Measurements from ENCODE around the gene GALNT10. TPM values are rescaled to one million over a fixed set of nuclear protein-coding genes. Genes with fewer than 3 reads are reported as not detected.
A peak's percentile ranks its signal among the peaks of the same experiment; 100 is the strongest.

GALNT10 gene
- total and polyA plus RNA-seq, 10 of the 15 experiments (the other 5 are each of a cell fraction or from before 2014, with no cell fraction given), result 3.9 to 35.4 (median 15.5) TPM

DNA sequence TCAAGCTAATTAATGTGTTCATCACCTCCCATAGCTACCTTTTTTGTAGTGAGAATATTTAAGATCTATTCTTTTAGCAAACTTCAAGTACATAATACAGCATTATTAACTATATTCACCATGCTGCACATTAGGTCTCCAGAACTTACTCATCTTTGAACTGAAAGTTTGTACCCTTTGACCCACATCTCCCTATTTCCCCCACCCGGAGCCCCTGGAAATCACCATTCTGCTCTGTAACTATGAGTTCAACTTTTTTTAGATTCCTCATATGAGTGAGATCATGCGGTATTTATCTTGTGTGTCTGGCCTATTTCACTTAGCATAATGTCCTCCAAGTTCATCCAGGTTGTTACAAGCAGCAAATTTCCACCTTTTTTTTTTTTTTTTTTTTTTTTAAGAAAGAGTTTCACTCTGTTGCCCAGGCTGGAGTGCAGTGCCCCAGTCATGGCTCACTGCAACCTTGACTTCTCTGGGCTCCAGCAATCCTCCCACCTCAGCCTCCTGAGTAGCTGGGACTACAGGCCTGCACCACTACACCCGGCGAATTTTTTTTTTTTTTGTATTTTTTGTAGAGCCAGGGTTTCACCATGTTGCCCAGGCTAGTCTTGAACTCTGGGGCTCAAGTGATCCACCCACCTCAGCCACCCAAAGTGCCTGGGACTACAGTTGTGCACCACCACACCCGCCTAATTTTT is 154.9 kb downstream of the GALNT10 start (continued):
- peak in 1 of 2 experiments; percentile 88; a peak in 2 of 4 replicates for TF ChIP-seq ETV6 (conservative IDR thresholded peaks at IDR 0.05 in 1 of 2, IDR thresholded peaks at IDR 0.05 in 1 of 2; ENCODE audit: borderline replicate concordance in 1 of 2, low read depth in 1 of 2)
- no peak for TF ChIP-seq CHD1 (IDR thresholded peaks at IDR 0.05; ENCODE audit: low read depth, low read length)
- TF ChIP-seq MYC (IDR thresholded peaks at IDR 0.05; ENCODE audit: insufficient read depth, insufficient read length, insufficient replicate concordance, low read length, severe bottlenecking), result no peak

DNA sequence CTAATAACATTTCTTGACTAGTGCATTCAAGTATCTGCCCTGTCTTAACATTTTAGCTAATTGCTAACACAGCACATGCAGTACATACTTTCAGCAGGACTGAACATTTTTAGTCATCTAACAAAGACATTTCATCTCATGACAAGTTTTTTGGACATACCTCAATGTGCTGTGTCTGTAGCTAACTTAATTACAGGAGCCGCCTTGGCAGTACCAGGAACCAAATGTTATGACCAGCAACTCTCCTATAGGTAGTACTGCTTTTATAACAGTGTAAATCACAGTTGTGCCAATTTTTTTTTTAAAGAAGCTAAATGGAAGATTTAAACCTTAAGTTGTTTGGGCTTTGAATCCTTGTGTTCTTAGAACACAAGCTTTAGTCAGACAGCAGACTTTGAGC is 155.9 kb downstream of the GALNT10 start:
- no TSS peak for BruUV-seq (replicated peaks)
- WGBS (ENCODE audit: insufficient coverage, insufficient replicate concordance, low lambda C conversion rate, missing lambda C conversion rate), result 61% methylated on average over 1 of the region's 1 CpG
- Histone ChIP-seq H3K36me3 (ENCODE audit: control insufficient read depth in 2 of 2, insufficient read depth in 2 of 2, low read length in 1 of 2) (no peaks in the 10 kb centered on the region), H3K4me3 (no peak overlapping the region), H3K27ac (ENCODE audit: control insufficient read depth, insufficient read depth) (no peak overlapping the region), H3K4me2 (ENCODE audit: control insufficient read depth, insufficient read depth) (no peak overlapping the region), H3K9me3 (replicated peaks; ENCODE audit: control insufficient read depth, insufficient read depth, low read length) (no peaks in the 10 kb centered on the region), H4K20me1 (ENCODE audit: control insufficient read depth, insufficient read depth) (no peaks in the 10 kb centered on the region), H2AFZ (ENCODE audit: control insufficient read depth, low read depth, low read length) (no peak overlapping the region), H3K79me2 (ENCODE audit: control insufficient read depth, insufficient read depth, low read length) (no peaks in the 10 kb centered on the region), H3K27me3 (replicated peaks in 1 of 2; ENCODE audit: control insufficient read depth in 2 of 2, insufficient read depth in 2 of 2, low read length in 1 of 2) (no peaks in the 10 kb centered on the region), H3K9ac (ENCODE audit: control insufficient read depth, insufficient read depth, low read length) (no peak overlapping the region), H3K4me1 (ENCODE audit: control insufficient read depth, insufficient read depth, low read length) (peaks cover 16% of the 10 kb centered on the region)
- ATAC-seq (no peak), DNase-seq (ENCODE audit: low read depth, low spot score) (no peak), FAIRE-seq (no peak)
- RAD21 ChIA-PET (ENCODE audit: unreplicated experiment), result interaction anchor here (0.7 to 1.4 kb wide), 3 partner anchors 20 to 149 kb away, joined by 3 to 5 read pairs (median 5); no protein-coding TSS in a partner anchor
- CTCF ChIA-PET, result interaction anchor here (0.6 to 1.1 kb wide), 2 partner anchors 58 to 1393 kb away, joined by 3 to 6 read pairs; no protein-coding TSS in a partner anchor
- in situ Hi-C loops (cut with MboI), result no loop called here
- POLR2A ChIA-PET, result interaction anchor here (1.1 kb wide), 1 partner anchor 19 kb away, joined by 3 read pairs; no protein-coding TSS in a partner anchor
- SMC1A ChIA-PET (ENCODE audit: uncharacterized antibody, unreplicated experiment), result interaction anchor here (0.7 to 1.8 kb wide), 9 partner anchors 20 to 166 kb away, joined by 3 to 7 read pairs (median 4); no protein-coding TSS in a partner anchor
- intact Hi-C loops (cut with micrococcal nuclease; ENCODE audit: unreplicated experiment), result no loop called here
- TF ChIP-seq ZNF274 (IDR thresholded peaks at IDR 0.05; ENCODE audit: insufficient read depth, insufficient read length), result no peak
- no peak for TF ChIP-seq HDGF (IDR thresholded peaks at IDR 0.05)
- no peak for TF ChIP-seq SRF (IDR thresholded peaks at IDR 0.05; ENCODE audit: low read depth in 2 of 2, low read length in 2 of 2)
- TF ChIP-seq RAD21 (IDR thresholded peaks at IDR 0.05; ENCODE audit: insufficient read depth, low read depth, low read length), result no peak
- TF ChIP-seq, protein P1, sequence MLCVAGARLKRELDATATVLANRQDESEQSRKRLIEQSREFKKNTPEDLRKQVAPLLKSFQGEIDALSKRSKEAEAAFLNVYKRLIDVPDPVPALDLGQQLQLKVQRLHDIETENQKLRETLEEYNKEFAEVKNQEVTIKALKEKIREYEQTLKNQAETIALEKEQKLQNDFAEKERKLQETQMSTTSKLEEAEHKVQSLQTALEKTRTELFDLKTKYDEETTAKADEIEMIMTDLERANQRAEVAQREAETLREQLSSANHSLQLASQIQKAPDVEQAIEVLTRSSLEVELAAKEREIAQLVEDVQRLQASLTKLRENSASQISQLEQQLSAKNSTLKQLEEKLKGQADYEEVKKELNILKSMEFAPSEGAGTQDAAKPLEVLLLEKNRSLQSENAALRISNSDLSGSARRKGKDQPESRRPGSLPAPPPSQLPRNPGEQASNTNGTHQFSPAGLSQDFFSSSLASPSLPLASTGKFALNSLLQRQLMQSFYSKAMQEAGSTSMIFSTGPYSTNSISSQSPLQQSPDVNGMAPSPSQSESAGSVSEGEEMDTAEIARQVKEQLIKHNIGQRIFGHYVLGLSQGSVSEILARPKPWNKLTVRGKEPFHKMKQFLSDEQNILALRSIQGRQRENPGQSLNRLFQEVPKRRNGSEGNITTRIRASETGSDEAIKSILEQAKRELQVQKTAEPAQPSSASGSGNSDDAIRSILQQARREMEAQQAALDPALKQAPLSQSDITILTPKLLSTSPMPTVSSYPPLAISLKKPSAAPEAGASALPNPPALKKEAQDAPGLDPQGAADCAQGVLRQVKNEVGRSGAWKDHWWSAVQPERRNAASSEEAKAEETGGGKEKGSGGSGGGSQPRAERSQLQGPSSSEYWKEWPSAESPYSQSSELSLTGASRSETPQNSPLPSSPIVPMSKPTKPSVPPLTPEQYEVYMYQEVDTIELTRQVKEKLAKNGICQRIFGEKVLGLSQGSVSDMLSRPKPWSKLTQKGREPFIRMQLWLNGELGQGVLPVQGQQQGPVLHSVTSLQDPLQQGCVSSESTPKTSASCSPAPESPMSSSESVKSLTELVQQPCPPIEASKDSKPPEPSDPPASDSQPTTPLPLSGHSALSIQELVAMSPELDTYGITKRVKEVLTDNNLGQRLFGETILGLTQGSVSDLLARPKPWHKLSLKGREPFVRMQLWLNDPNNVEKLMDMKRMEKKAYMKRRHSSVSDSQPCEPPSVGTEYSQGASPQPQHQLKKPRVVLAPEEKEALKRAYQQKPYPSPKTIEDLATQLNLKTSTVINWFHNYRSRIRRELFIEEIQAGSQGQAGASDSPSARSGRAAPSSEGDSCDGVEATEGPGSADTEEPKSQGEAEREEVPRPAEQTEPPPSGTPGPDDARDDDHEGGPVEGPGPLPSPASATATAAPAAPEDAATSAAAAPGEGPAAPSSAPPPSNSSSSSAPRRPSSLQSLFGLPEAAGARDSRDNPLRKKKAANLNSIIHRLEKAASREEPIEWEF (IDR thresholded peaks at IDR 0.05; ENCODE audit: insufficient replicate concordance, low read depth, low read length), result no peak
- TF ChIP-seq, protein P2, sequence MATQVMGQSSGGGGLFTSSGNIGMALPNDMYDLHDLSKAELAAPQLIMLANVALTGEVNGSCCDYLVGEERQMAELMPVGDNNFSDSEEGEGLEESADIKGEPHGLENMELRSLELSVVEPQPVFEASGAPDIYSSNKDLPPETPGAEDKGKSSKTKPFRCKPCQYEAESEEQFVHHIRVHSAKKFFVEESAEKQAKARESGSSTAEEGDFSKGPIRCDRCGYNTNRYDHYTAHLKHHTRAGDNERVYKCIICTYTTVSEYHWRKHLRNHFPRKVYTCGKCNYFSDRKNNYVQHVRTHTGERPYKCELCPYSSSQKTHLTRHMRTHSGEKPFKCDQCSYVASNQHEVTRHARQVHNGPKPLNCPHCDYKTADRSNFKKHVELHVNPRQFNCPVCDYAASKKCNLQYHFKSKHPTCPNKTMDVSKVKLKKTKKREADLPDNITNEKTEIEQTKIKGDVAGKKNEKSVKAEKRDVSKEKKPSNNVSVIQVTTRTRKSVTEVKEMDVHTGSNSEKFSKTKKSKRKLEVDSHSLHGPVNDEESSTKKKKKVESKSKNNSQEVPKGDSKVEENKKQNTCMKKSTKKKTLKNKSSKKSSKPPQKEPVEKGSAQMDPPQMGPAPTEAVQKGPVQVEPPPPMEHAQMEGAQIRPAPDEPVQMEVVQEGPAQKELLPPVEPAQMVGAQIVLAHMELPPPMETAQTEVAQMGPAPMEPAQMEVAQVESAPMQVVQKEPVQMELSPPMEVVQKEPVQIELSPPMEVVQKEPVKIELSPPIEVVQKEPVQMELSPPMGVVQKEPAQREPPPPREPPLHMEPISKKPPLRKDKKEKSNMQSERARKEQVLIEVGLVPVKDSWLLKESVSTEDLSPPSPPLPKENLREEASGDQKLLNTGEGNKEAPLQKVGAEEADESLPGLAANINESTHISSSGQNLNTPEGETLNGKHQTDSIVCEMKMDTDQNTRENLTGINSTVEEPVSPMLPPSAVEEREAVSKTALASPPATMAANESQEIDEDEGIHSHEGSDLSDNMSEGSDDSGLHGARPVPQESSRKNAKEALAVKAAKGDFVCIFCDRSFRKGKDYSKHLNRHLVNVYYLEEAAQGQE (IDR thresholded peaks at IDR 0.05; ENCODE audit: low read depth, low read length), result no peak
- TF ChIP-seq TCF12 (IDR thresholded peaks at IDR 0.05; ENCODE audit: low read depth, low read length), result no peak
- no peak for TF ChIP-seq ZNF384 (IDR thresholded peaks at IDR 0.05; ENCODE audit: borderline replicate concordance, low read depth, low read length)
- no peak for TF ChIP-seq GATAD2B (conservative IDR thresholded peaks at IDR 0.05; ENCODE audit: low read depth)
- no peak for TF ChIP-seq CBX5 (IDR thresholded peaks at IDR 0.05; ENCODE audit: low read depth)
